Measurements from ENCODE around the gene UBA52.

UBA52 gene

GRCh38 chr19:18541258-18541991 is 30.2 kb upstream of the UBA52 start:
- peaks cover 20% of the 10 kb centered on the region for H3K4me1 Mint-ChIP-seq (ENCODE audit: low read depth)
- peaks cover 16% of the 10 kb centered on the region for H3K36me3 Mint-ChIP-seq (ENCODE audit: low read depth)
- no peaks in the 10 kb centered on the region for H3K27me3 Mint-ChIP-seq (ENCODE audit: low read depth)
- peak overlapping the region; percentile 14 for H3K4me3 Mint-ChIP-seq
- H3K9me3 Mint-ChIP-seq = no peaks in the 10 kb centered on the region
- H3K27ac Mint-ChIP-seq = no peak overlapping the region

GRCh38 chr19:18541992-18542940 is 29.4 kb upstream of the UBA52 start:
- peaks cover 11% of the 10 kb centered on the region for H3K36me3 Mint-ChIP-seq (ENCODE audit: low read depth)
- no peaks in the 10 kb centered on the region for H3K27me3 Mint-ChIP-seq (ENCODE audit: low read depth)
- H3K9me3 Mint-ChIP-seq = no peaks in the 10 kb centered on the region
- H3K4me3 Mint-ChIP-seq = peak overlapping the region; percentile 91
- H3K27ac Mint-ChIP-seq = peak overlapping the region; percentile 91
- H3K4me1 Mint-ChIP-seq (ENCODE audit: low read depth) = peaks cover 18% of the 10 kb centered on the region

GRCh38 chr19:18542941-18543813 is 28.5 kb upstream of the UBA52 start, which contains the start of gene FKBP8:
Gene FKBP8 (minus strand): TSS chr19:18543573. CDS start chr19:18541970, 1,603 bp downstream.
- Mint-ChIP-seq H3K4me1 (ENCODE audit: low read depth) (peaks cover 18% of the 10 kb centered on the region), H3K9me3 (no peaks in the 10 kb centered on the region), H3K36me3 (ENCODE audit: low read depth) (peaks cover 9% of the 10 kb centered on the region), H3K27me3 (ENCODE audit: low read depth) (no peaks in the 10 kb centered on the region), H3K4me3 (peak within 1 kb of the TSS; percentile 93), H3K27ac (peak within 1 kb of the TSS; percentile 99)

- no peaks in the 10 kb centered on the region for H3K27me3 Mint-ChIP-seq (ENCODE audit: low read depth)
- H3K27ac Mint-ChIP-seq = peak overlapping the region; percentile 99
- H3K9me3 Mint-ChIP-seq = no peaks in the 10 kb centered on the region
Measured at GRCh38 chr19:18543814-18544475, 27.7 kb upstream of the UBA52 start.

GRCh38 chr19:18551631-18552030 is 20.0 kb upstream of the UBA52 start:
- H3K9me3 Mint-ChIP-seq = no peaks in the 10 kb centered on the region
- no peak overlapping the region for H3K4me3 Mint-ChIP-seq
- no peak overlapping the region for H3K27ac Mint-ChIP-seq
- no peaks in the 10 kb centered on the region for H3K4me1 Mint-ChIP-seq (ENCODE audit: low read depth)
- H3K36me3 Mint-ChIP-seq (ENCODE audit: low read depth) = no peaks in the 10 kb centered on the region
- no peaks in the 10 kb centered on the region for H3K27me3 Mint-ChIP-seq (ENCODE audit: low read depth)

More at GRCh38 chr19:18543814-18544475, 27.7 kb upstream of the UBA52 start:
- peak overlapping the region; percentile 93 for H3K4me3 Mint-ChIP-seq
- peaks cover 9% of the 10 kb centered on the region for H3K36me3 Mint-ChIP-seq (ENCODE audit: low read depth)
- H3K4me1 Mint-ChIP-seq (ENCODE audit: low read depth) = peaks cover 18% of the 10 kb centered on the region

GRCh38 chr19:18557411-18558201 is 14.1 kb upstream of the UBA52 start, which contains the start of gene KXD1:
Gene KXD1 (plus strand): TSS chr19:18557870. CDS start chr19:18562057, 4,187 bp downstream.
- Mint-ChIP-seq H3K27ac (peak within 1 kb of the TSS; percentile 93), H3K4me3 (peak within 1 kb of the TSS; percentile 91), H3K36me3 (ENCODE audit: low read depth) (peaks cover 5% of the 10 kb centered on the region), H3K27me3 (ENCODE audit: low read depth) (no peaks in the 10 kb centered on the region), H3K4me1 (ENCODE audit: low read depth) (peaks cover 18% of the 10 kb centered on the region), H3K9me3 (no peaks in the 10 kb centered on the region)

GRCh38 chr19:18558202-18558555 is 13.5 kb upstream of the UBA52 start:
- no peaks in the 10 kb centered on the region for H3K9me3 Mint-ChIP-seq
- H3K4me3 Mint-ChIP-seq = peak overlapping the region; percentile 91
- peaks cover 18% of the 10 kb centered on the region for H3K4me1 Mint-ChIP-seq (ENCODE audit: low read depth)
- H3K36me3 Mint-ChIP-seq (ENCODE audit: low read depth) = peaks cover 8% of the 10 kb centered on the region
- H3K27ac Mint-ChIP-seq = peak overlapping the region; percentile 93
- H3K27me3 Mint-ChIP-seq (ENCODE audit: low read depth) = no peaks in the 10 kb centered on the region

- H3K27me3 Mint-ChIP-seq (ENCODE audit: low read depth) = no peaks in the 10 kb centered on the region
- no peaks in the 10 kb centered on the region for H3K9me3 Mint-ChIP-seq
- H3K4me3 Mint-ChIP-seq = peak overlapping the region; percentile 91
- H3K4me1 Mint-ChIP-seq (ENCODE audit: low read depth) = peaks cover 18% of the 10 kb centered on the region
- peak overlapping the region; percentile 93 for H3K27ac Mint-ChIP-seq
- H3K36me3 Mint-ChIP-seq (ENCODE audit: low read depth) = peaks cover 8% of the 10 kb centered on the region
Measured at GRCh38 chr19:18558604-18559003, 13.1 kb upstream of the UBA52 start.

- Mint-ChIP-seq H3K27ac (peak overlapping the region; percentile 6), H3K4me3 (peak overlapping the region; percentile 63), H3K36me3 (ENCODE audit: low read depth) (peaks cover 13% of the 10 kb centered on the region), H3K4me1 (ENCODE audit: low read depth) (peaks cover 18% of the 10 kb centered on the region), H3K27me3 (ENCODE audit: low read depth) (no peaks in the 10 kb centered on the region), H3K9me3 (no peaks in the 10 kb centered on the region)
Measured at GRCh38 chr19:18559685-18560084, 12.0 kb upstream of the UBA52 start.

GRCh38 chr19:18562086-18562485 is 9.6 kb upstream of the UBA52 start:
- peaks cover 20% of the 10 kb centered on the region for H3K4me1 Mint-ChIP-seq (ENCODE audit: low read depth)
- H3K27ac Mint-ChIP-seq = no peak overlapping the region
- H3K4me3 Mint-ChIP-seq = no peak overlapping the region
- H3K27me3 Mint-ChIP-seq (ENCODE audit: low read depth) = no peaks in the 10 kb centered on the region
- peaks cover 20% of the 10 kb centered on the region for H3K36me3 Mint-ChIP-seq (ENCODE audit: low read depth)
- H3K9me3 Mint-ChIP-seq = no peaks in the 10 kb centered on the region

GRCh38 chr19:18566953-18567352 is 4.7 kb upstream of the UBA52 start:
- Mint-ChIP-seq H3K9me3 (no peaks in the 10 kb centered on the region), H3K36me3 (ENCODE audit: low read depth) (peaks cover 41% of the 10 kb centered on the region), H3K27ac (no peak overlapping the region), H3K4me1 (ENCODE audit: low read depth) (peaks cover 5% of the 10 kb centered on the region), H3K27me3 (ENCODE audit: low read depth) (no peaks in the 10 kb centered on the region), H3K4me3 (no peak overlapping the region)

GRCh38 chr19:18568367-18568766 is 3.3 kb upstream of the UBA52 start:
- H3K27me3 Mint-ChIP-seq (ENCODE audit: low read depth) = no peaks in the 10 kb centered on the region
- H3K36me3 Mint-ChIP-seq (ENCODE audit: low read depth) = peaks cover 47% of the 10 kb centered on the region
- no peaks in the 10 kb centered on the region for H3K9me3 Mint-ChIP-seq
- peaks cover 15% of the 10 kb centered on the region for H3K4me1 Mint-ChIP-seq (ENCODE audit: low read depth)
- H3K4me3 Mint-ChIP-seq = no peak overlapping the region
- no peak overlapping the region for H3K27ac Mint-ChIP-seq

GRCh38 chr19:18574691-18575291 is 3.1 kb downstream of the UBA52 start:
- Mint-ChIP-seq H3K4me3 (peak overlapping the region; percentile 16), H3K4me1 (ENCODE audit: low read depth) (peaks cover 16% of the 10 kb centered on the region), H3K27me3 (ENCODE audit: low read depth) (no peaks in the 10 kb centered on the region), H3K9me3 (no peaks in the 10 kb centered on the region), H3K27ac (no peak overlapping the region), H3K36me3 (ENCODE audit: low read depth) (peaks cover 38% of the 10 kb centered on the region)
